Epidermal melanocyte (primary cell): ENCODE results near the gene RNF212.

Experiments
- DNase-seq: peaks from one replicate; pipeline ENCODE4 v3.0.0; 2011; ENCODE audit warnings: low spot score; ENCODE audit not compliant: insufficient read length

The RNF212 gene

GRCh38 chr4:1090465-1091440 lies 22.6 kb downstream of the RNF212 start:
- no peak for DNase-seq

GRCh38 chr4:1090036-1090435 lies 23.3 kb downstream of the RNF212 start:
- DNase-seq, result no peak

GRCh38 chr4:1087371-1087770 lies 26.0 kb downstream of the RNF212 start:
- no peak for DNase-seq

- no peak for DNase-seq
These were observed 27.4 kb downstream of the RNF212 start for GRCh38 chr4:1086011-1086410.

GRCh38 chr4:1085404-1085799 lies 28.0 kb downstream of the RNF212 start:
- no peak for DNase-seq

GRCh38 chr4:1084796-1085403 lies 28.5 kb downstream of the RNF212 start:
- DNase-seq, result peak; percentile 31

GRCh38 chr4:1084394-1084793 lies 29.0 kb downstream of the RNF212 start:
- no peak for DNase-seq

GRCh38 chr4:1082215-1083182 lies 30.9 kb downstream of the RNF212 start:
- DNase-seq, result peak; percentile 73

- DNase-seq, result no peak
These were observed 31.7 kb downstream of the RNF212 start for GRCh38 chr4:1081689-1082040.

GRCh38 chr4:1080961-1081688 lies 32.2 kb downstream of the RNF212 start:
- no peak for DNase-seq

GRCh38 chr4:1080432-1080831 lies 32.9 kb downstream of the RNF212 start:
- DNase-seq, result no peak

GRCh38 chr4:1079711-1080265 lies 33.6 kb downstream of the RNF212 start:
- DNase-seq, result no peak

- DNase-seq, result no peak
These were observed 34.9 kb downstream of the RNF212 start for GRCh38 chr4:1078490-1078889.

- DNase-seq, result no peak
These were observed 35.5 kb downstream of the RNF212 start for GRCh38 chr4:1077711-1078477.

- no peak for DNase-seq
These were observed 37.3 kb downstream of the RNF212 start for GRCh38 chr4:1075809-1076699.

- DNase-seq, result no peak
These were observed 38.1 kb downstream of the RNF212 start for GRCh38 chr4:1075225-1075624.

GRCh38 chr4:1074077-1074476 lies 39.3 kb downstream of the RNF212 start:
- no peak for DNase-seq

GRCh38 chr4:1072830-1073446 lies 40.4 kb downstream of the RNF212 start:
- peak; percentile 94 for DNase-seq
